C4-2B (cell line): ENCODE results near the gene SLC22A17.
"Not testable (repeated sequence)": the region's sequence is repeated elsewhere in the genome, so short reads cannot be mapped to it uniquely, and the experiment has no call there.

Experiments used
- CTCF ChIP-seq: fragments of 450-650 bp; conservative IDR thresholded peaks from 2 replicates; pipeline ENCODE4 v1.5.1; 2017; ENCODE audit warnings: mild to moderate bottlenecking
- ZFX ChIP-seq: fragments of 450-650 bp; IDR thresholded peaks from 2 replicates; pipeline ENCODE4 v1.6.1; 2017

DNA sequence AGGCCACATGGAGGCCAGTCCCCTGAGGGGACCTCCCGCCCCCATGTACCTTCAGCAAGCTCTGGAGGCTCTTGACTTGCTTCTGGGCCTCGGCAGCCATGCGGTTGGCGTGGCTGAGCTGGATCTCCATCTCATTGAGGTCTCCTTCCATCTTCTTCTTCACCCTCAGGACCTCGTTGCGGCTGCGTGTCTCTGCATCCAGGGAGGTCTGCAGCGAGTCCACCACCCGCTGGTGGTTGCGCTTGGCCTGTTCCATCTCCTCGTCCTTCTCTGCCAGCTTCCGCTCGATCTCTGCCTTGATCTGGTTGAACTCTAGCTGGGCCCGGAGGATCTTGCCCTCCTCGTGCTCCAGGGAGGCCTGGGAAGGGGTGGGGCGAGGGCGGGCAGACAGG is 33.6 kb upstream of the SLC22A17 start:
- TF ChIP-seq CTCF, ZFX: not testable (repeated sequence)
